GM20000 (cell line): Measurements from ENCODE around the gene FRMD6.
"Not testable (repeated sequence)": the region's sequence is repeated elsewhere in the genome, so short reads cannot be mapped to it uniquely, and the experiment has no call there.

ENCODE experiments used
- DNase-seq: peaks from one replicate; pipeline ENCODE4 v3.0.0; 2012; ENCODE audit warnings: low spot score
- TF ChIP-seq, protein P1 (sequence below): IDR thresholded peaks from 2 replicates; pipeline ENCODE4 v1.5.1; 2012; ENCODE audit warnings: mild to moderate bottlenecking, control low read depth; ENCODE audit errors: extremely low read depth, missing control alignments

FRMD6 gene

GRCh38 chr14:51743588-51744000 lies 91.9 kb downstream of the FRMD6 start:
- TF ChIP-seq, protein P1, sequence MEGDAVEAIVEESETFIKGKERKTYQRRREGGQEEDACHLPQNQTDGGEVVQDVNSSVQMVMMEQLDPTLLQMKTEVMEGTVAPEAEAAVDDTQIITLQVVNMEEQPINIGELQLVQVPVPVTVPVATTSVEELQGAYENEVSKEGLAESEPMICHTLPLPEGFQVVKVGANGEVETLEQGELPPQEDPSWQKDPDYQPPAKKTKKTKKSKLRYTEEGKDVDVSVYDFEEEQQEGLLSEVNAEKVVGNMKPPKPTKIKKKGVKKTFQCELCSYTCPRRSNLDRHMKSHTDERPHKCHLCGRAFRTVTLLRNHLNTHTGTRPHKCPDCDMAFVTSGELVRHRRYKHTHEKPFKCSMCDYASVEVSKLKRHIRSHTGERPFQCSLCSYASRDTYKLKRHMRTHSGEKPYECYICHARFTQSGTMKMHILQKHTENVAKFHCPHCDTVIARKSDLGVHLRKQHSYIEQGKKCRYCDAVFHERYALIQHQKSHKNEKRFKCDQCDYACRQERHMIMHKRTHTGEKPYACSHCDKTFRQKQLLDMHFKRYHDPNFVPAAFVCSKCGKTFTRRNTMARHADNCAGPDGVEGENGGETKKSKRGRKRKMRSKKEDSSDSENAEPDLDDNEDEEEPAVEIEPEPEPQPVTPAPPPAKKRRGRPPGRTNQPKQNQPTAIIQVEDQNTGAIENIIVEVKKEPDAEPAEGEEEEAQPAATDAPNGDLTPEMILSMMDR = no peak
- no peak for DNase-seq

- DNase-seq = no peak
Measured at GRCh38 chr14:51744372-51745130, 92.8 kb downstream of the FRMD6 start.

GRCh38 chr14:51746823-51747222 lies 95.1 kb downstream of the FRMD6 start:
- not testable (repeated sequence) for DNase-seq

More at GRCh38 chr14:51744372-51745130, 92.8 kb downstream of the FRMD6 start:
- TF ChIP-seq, protein P1 = no peak

- TF ChIP-seq, protein P1 = no peak
- no peak for DNase-seq
Measured at GRCh38 chr14:51750542-51750941, 98.8 kb downstream of the FRMD6 start.

GRCh38 chr14:51751611-51752345 lies 100.1 kb downstream of the FRMD6 start:
- DNase-seq = not testable (repeated sequence)

DNA sequence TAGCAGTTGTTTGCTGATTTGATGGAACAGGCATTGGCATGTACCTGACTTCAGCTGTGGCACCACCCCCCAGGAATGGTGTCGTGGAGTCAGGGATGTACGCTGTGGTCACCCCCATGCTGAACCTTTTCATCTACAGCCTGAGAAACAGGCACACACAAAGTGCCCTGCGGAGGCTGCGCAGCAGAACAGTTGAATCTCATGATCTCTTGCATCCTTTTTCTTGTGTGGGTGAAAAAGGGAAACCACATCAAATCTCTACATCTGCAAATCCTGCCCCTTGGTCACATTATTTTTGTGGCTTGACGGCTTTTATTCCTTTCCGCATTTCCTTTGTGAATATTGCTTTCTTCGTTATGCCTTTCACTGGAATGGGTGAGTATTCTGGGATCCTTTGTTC lies 106.0 kb downstream of the FRMD6 start:
- DNase-seq = not testable (repeated sequence)

- no peak for DNase-seq
- TF ChIP-seq, protein P1 = no peak
Measured at GRCh38 chr14:51759950-51760349, 108.2 kb downstream of the FRMD6 start.

- DNase-seq = not testable (repeated sequence)
Measured at GRCh38 chr14:51765726-51766125, 114.0 kb downstream of the FRMD6 start.

- not testable (repeated sequence) for DNase-seq
Measured at GRCh38 chr14:51766586-51766985, 114.9 kb downstream of the FRMD6 start.

DNA sequence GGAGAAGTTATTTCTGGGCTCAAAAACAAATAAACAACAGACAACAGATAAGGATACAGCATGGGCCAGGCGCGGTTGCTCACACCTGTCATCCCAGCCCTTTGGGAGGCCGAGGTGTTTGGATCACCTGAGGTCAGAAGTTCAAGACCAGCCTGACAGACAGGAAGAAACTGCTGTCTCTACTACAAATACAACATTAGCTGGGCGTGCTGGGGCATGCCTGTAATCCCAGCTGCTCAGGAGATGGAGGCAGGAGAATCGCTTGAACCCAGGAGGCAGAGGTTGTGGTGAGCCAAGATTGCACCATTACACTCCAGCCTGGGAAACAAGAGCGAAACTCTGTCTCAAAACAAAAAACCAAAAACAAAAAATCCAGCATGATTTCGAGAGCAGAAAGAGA lies 117.6 kb downstream of the FRMD6 start:
- not testable (repeated sequence) for DNase-seq

GRCh38 chr14:51774209-51774608 lies 122.5 kb downstream of the FRMD6 start:
- no peak for DNase-seq
- TF ChIP-seq, protein P1 = no peak
